NCI-H128 (cell line): ENCODE measurements around the gene TAF3.

ENCODE experiments used
- DNase-seq: peaks from one replicate; lab custom pipeline; 2025; ENCODE audit not compliant: unreplicated experiment; lab: John Stamatoyannopoulos, UW

TAF3 gene

GRCh38 chr10:8044331-8044907 lies 226.1 kb downstream of the TAF3 start:
- no peak for DNase-seq

- DNase-seq: no peak
Observed at GRCh38 chr10:8044908-8045725, 226.8 kb downstream of the TAF3 start.

GRCh38 chr10:8045726-8046494 lies 227.6 kb downstream of the TAF3 start:
- DNase-seq: no peak

- DNase-seq: no peak
Observed at GRCh38 chr10:8047452-8048280, 229.4 kb downstream of the TAF3 start.

GRCh38 chr10:8048281-8049008 lies 230.1 kb downstream of the TAF3 start:
- no peak for DNase-seq

- DNase-seq: no peak
Observed at GRCh38 chr10:8049045-8049864, 230.9 kb downstream of the TAF3 start.

- no peak for DNase-seq
Observed at GRCh38 chr10:8049865-8050555, 231.7 kb downstream of the TAF3 start.

GRCh38 chr10:8050556-8051108 lies 232.3 kb downstream of the TAF3 start:
- DNase-seq: no peak

GRCh38 chr10:8051109-8051821 lies 233.0 kb downstream of the TAF3 start:
- no peak for DNase-seq

GRCh38 chr10:8051851-8052257 lies 233.5 kb downstream of the TAF3 start:
- no peak for DNase-seq

GRCh38 chr10:8052341-8052955 lies 234.1 kb downstream of the TAF3 start:
- no peak for DNase-seq

- no peak for DNase-seq
Observed at GRCh38 chr10:8052956-8053445, 234.7 kb downstream of the TAF3 start.

- peak; percentile 1 for DNase-seq
Observed at GRCh38 chr10:8053446-8054243, 235.3 kb downstream of the TAF3 start.

- DNase-seq: no peak
Observed at GRCh38 chr10:8054244-8054493, 235.9 kb downstream of the TAF3 start.

GRCh38 chr10:8054494-8055407 lies 236.4 kb downstream of the TAF3 start, which contains the start of gene GATA3:
GATA3 (plus strand) TSS chr10:8054688; CDS start chr10:8055656, 968 bp downstream.
- DNase-seq: no peak
